SK-N-SH (cell line): ENCODE measurements around the gene FCRLB. TPM values are rescaled to one million over a fixed set of nuclear protein-coding genes. Genes with fewer than 3 reads are reported as not detected.

ENCODE experiments used
- CTCF ChIA-PET: fragments of 300-600, 350-600 bp; formaldehyde crosslinking; extraction: SDS; loops from one replicate; lab custom pipeline; 2021; lab: Yijun Ruan, JAX
- POLR2A ChIA-PET: fragments of 350-600 bp; sonication (Branson Sonifier 250); formaldehyde crosslinking; extraction: SDS; loops from one replicate; lab custom pipeline; 2020; ENCODE audit warnings: antibody characterized with exemption, inconsistent platforms; lab: Yijun Ruan, JAX
- DNase-seq: peaks from one replicate; pipeline ENCODE4 v3.0.0; 2012
- H2AFZ ChIP-seq: fragments of 200-600 bp; sonication (generic); 2 replicates; pipeline ENCODE4 v1.8.1; 2016; ENCODE audit warnings: antibody characterized with exemption, mild to moderate bottlenecking, low read depth
- H3F3A ChIP-seq: fragments of 200-600 bp; sonication (generic); replicated peaks from 2 replicates; pipeline ENCODE3; 2016; ENCODE audit warnings: antibody characterized with exemption, mild to moderate bottlenecking; ENCODE audit not compliant: insufficient read depth
- H3K27ac ChIP-seq, 2 experiments: fragments of 200-500 bp in 1 of 2; fragments of 200-600 bp in 1 of 2; sonication (Bioruptor generic) in 1 of 2; sonication (generic), shearing (Covaris generic) in 1 of 2; 2 replicates each; pipeline versions ENCODE4 v1.5.1 to v1.6.1; 2014 to 2016; ENCODE audit warnings: low read depth in 2 of 2, inconsistent platforms in 1 of 2, low read length in 1 of 2, mild to moderate bottlenecking in 1 of 2, mixed read lengths in 1 of 2
- H3K27me3 ChIP-seq: fragments of 200-600 bp; sonication (generic), shearing (Covaris generic); 2 replicates; pipeline ENCODE4 v1.6.1; 2016; ENCODE audit warnings: mixed run types; ENCODE audit not compliant: insufficient read depth
- H3K36me3 ChIP-seq, 2 experiments: fragments of 200-500 bp in 1 of 2; fragments of 200-600 bp in 1 of 2; sonication (Bioruptor generic) in 1 of 2; sonication (generic) in 1 of 2; replicated peaks in 1 of 2; 2 replicates each; pipeline versions ENCODE3 to v1.5.1; 2014 to 2016; ENCODE audit warnings: low read length in 1 of 2, mild to moderate bottlenecking in 1 of 2; ENCODE audit not compliant: insufficient read depth in 2 of 2, control insufficient read depth in 1 of 2
- H3K4me1 ChIP-seq, 2 experiments: fragments of 200-500 bp in 1 of 2; fragments of 200-600 bp in 1 of 2; sonication (Bioruptor generic) in 1 of 2; sonication (generic), shearing (Covaris generic) in 1 of 2; 2 replicates each; pipeline versions ENCODE4 v1.5.1 to v1.6.1; 2014 to 2016; ENCODE audit warnings: low read depth in 1 of 2, low read length in 1 of 2, mixed run types in 1 of 2; ENCODE audit not compliant: insufficient read depth in 2 of 2, control insufficient read depth in 1 of 2
- H3K4me2 ChIP-seq: fragments of 200-600 bp; sonication (generic), shearing (Covaris generic); 2 replicates; pipeline ENCODE4 v1.6.1; 2017; ENCODE audit warnings: mixed run types
- H3K4me3 ChIP-seq, 2 experiments: fragments of 200-500 bp in 1 of 2; fragments of 200-600 bp in 1 of 2; sonication (Bioruptor generic) in 1 of 2; sonication (generic), shearing (Covaris generic) in 1 of 2; 2 replicates each; pipeline versions ENCODE4 v1.5.1 to v1.8.1; 2014 to 2016; ENCODE audit warnings: low read depth in 2 of 2, inconsistent platforms in 1 of 2, low read length in 1 of 2, mild to moderate bottlenecking in 1 of 2, mixed read lengths in 1 of 2, moderate library complexity in 1 of 2
- H3K79me2 ChIP-seq: fragments of 200-600 bp; sonication (generic); 2 replicates; pipeline ENCODE4 v1.8.1; 2017; ENCODE audit warnings: mild to moderate bottlenecking; ENCODE audit not compliant: insufficient read depth
- H3K9ac ChIP-seq: fragments of 200-600 bp; sonication (generic); 2 replicates; pipeline ENCODE4 v1.6.1; 2017; ENCODE audit warnings: mixed run types
- H3K9me2 ChIP-seq: fragments of 200-600 bp; sonication (generic); 2 replicates; pipeline ENCODE4 v1.6.1; 2017; ENCODE audit warnings: mixed run types
- H3K9me3 ChIP-seq: fragments of 200-600 bp; sonication (generic); 2 replicates; pipeline ENCODE4 v1.6.1; 2017; ENCODE audit warnings: mixed run types, mild to moderate bottlenecking, moderate library complexity
- H4K20me1 ChIP-seq: fragments of 200-600 bp; sonication (generic); 2 replicates; pipeline ENCODE4 v1.6.1; 2017; ENCODE audit warnings: mild to moderate bottlenecking, mixed run types; ENCODE audit not compliant: insufficient read depth
- ELF1 ChIP-seq: IDR thresholded peaks from 2 replicates; pipeline ENCODE4 v1.4.0; 2012
- FOXM1 ChIP-seq: IDR thresholded peaks from 2 replicates; pipeline ENCODE4 v1.4.0; 2012; ENCODE audit warnings: low read depth, mild to moderate bottlenecking
- GABPA ChIP-seq: IDR thresholded peaks from 2 replicates; pipeline ENCODE4 v1.4.0; 2012; ENCODE audit warnings: low read depth, mild to moderate bottlenecking
- PBX3 ChIP-seq: IDR thresholded peaks from 2 replicates; pipeline ENCODE4; 2012
- REST ChIP-seq: IDR thresholded peaks from 2 replicates; pipeline ENCODE4 v1.6.1; 2012; ENCODE audit warnings: mild to moderate bottlenecking, low read depth, low read length, moderate library complexity
- RFX5 ChIP-seq: IDR thresholded peaks from 2 replicates; pipeline ENCODE4 v1.6.1; 2012; ENCODE audit warnings: mild to moderate bottlenecking, improper control_type of control experiment, low read length
- WGBS: methylation state at CpG from one replicate; pipeline ENCODE4 v1.1.6; 2017; ENCODE audit warnings: low lambda C conversion rate; 5-methylcytosine and 5-hydroxymethylcytosine counted together
- polyA plus RNA-seq, 3 experiments: library from polyadenylated mRNA; depleted of rRNA; stranded (reverse); fragments of >200 nt; gene quantifications; 2 replicates each; pipeline ENCODE4 v1.2.3, GENCODE V29; 2012
- TF ChIP-seq, protein P1 (sequence below): IDR thresholded peaks from 2 replicates; pipeline ENCODE4 v1.4.0; 2012; ENCODE audit warnings: low read depth

The FCRLB gene
- polyA plus RNA-seq, 1 of the 3 experiments (the other 2 are of a cell fraction), result 2.6 TPM

- Histone ChIP-seq H3K9ac (no peak overlapping the region), H3K4me3 (no peak overlapping the region), H3K27ac (no peak overlapping the region), H3K79me2 (no peaks in the 10 kb centered on the region), H3F3A (no peaks in the 10 kb centered on the region), H3K27me3 (peaks cover 27% of the 10 kb centered on the region; the same call in 1 of the 2 replicates), H2AFZ (no peak overlapping the region), H3K9me3 (no peaks in the 10 kb centered on the region), H3K4me2 (no peak overlapping the region), H3K36me3 (no peaks in the 10 kb centered on the region), H4K20me1 (no peaks in the 10 kb centered on the region), H3K4me1 (no peaks in the 10 kb centered on the region), H3K9me2 (no peaks in the 10 kb centered on the region)
- WGBS, result 52% methylated on average over 3 of the region's 3 CpGs
- POLR2A ChIA-PET, result no interaction called here
- no peak for DNase-seq
- TF ChIP-seq FOXM1 (no peak), ELF1 (no peak), REST (no peak), GABPA (no peak), PBX3 (no peak), RFX5 (no peak)
- TF ChIP-seq, protein P1, sequence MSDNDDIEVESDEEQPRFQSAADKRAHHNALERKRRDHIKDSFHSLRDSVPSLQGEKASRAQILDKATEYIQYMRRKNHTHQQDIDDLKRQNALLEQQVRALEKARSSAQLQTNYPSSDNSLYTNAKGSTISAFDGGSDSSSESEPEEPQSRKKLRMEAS, result no peak
- CTCF ChIA-PET, result no interaction called here
Measured at GRCh38 chr1:161678500-161678899, 42.8 kb upstream of the FCRLB start.

DNA sequence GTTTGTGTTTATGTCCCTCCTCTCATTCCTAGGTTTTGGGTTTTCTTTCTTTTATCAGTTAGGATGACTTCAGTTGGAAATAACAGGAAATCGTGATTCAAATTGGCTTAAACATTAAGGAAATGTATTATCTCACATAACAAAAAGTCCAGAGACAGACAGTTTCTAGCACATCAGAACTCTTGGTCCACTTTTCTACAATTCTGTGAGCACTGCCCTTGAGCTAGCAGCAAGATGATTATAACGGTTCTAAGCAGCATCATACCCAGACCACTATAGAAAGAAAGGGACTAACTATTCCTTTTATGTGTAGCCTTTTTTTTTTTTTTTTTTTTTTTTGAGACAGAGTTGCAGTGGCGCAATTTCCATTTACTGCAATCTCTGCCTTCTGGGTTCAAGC, 39.5 kb upstream of the FCRLB start:
- Histone ChIP-seq H3K79me2 (no peaks in the 10 kb centered on the region), H3K9ac (no peak overlapping the region), H4K20me1 (no peaks in the 10 kb centered on the region), H3K4me2 (no peak overlapping the region), H3K27me3 (peaks cover 43% of the 10 kb centered on the region; the same call in 1 of the 2 replicates), H3K9me2 (no peaks in the 10 kb centered on the region), H3K36me3 (no peaks in the 10 kb centered on the region), H3F3A (no peaks in the 10 kb centered on the region), H3K4me1 (no peaks in the 10 kb centered on the region), H3K9me3 (no peaks in the 10 kb centered on the region), H3K27ac (no peak overlapping the region), H2AFZ (no peak overlapping the region), H3K4me3 (no peak overlapping the region)
- WGBS, result 11% methylated on average over 3 of the region's 3 CpGs
- no peak for TF ChIP-seq GABPA
- ChIA-PET CTCF (interaction anchor here (1.3 to 1.6 kb wide), 2 partner anchors 9 to 195 kb away, joined by 4 read pairs; no protein-coding TSS in a partner anchor), POLR2A (no interaction called here)
- no peak for DNase-seq
